GM06990 (cell line): Measurements from ENCODE around the gene PPP1R13B.

ENCODE experiments used
- DNase-seq: peaks from one replicate; pipeline ENCODE4 v3.0.0-alpha.2; 2011; ENCODE audit not compliant: insufficient read length; ENCODE audit errors: extremely low read depth
- H3K27me3 ChIP-seq: replicated peaks from 2 replicates; pipeline ENCODE4 v1.6.0; 2011; ENCODE audit warnings: low read length; ENCODE audit not compliant: control insufficient read depth, insufficient read depth
- H3K36me3 ChIP-seq: 2 replicates; pipeline ENCODE4 v1.5.1; 2011; ENCODE audit warnings: low read length; ENCODE audit not compliant: control insufficient read depth, insufficient read depth
- H3K4me3 ChIP-seq: replicated peaks from 2 replicates; pipeline ENCODE4 v1.5.1; 2011; ENCODE audit warnings: low read depth, mild to moderate bottlenecking, control low read depth, low read length
- CTCF ChIP-seq: IDR thresholded peaks from 2 replicates; pipeline ENCODE4 v1.5.1; 2011; ENCODE audit warnings: low read length, control low read depth, mild to moderate bottlenecking, inconsistent platforms; ENCODE audit not compliant: insufficient read depth, poor library complexity, severe bottlenecking

Gene PPP1R13B

GRCh38 chr14:103741876-103742275 is 105.5 kb downstream of the PPP1R13B start:
- peaks cover 7% of the 10 kb centered on the region for H3K36me3 ChIP-seq
- DNase-seq, result no peak
- no peak overlapping the region for H3K4me3 ChIP-seq
- H3K27me3 ChIP-seq, result no peaks in the 10 kb centered on the region
- TF ChIP-seq CTCF, result no peak

GRCh38 chr14:103740991-103741689 is 106.2 kb downstream of the PPP1R13B start:
- Histone ChIP-seq H3K4me3 (no peak overlapping the region), H3K36me3 (peaks cover 7% of the 10 kb centered on the region), H3K27me3 (no peaks in the 10 kb centered on the region)
- TF ChIP-seq CTCF, result no peak
- no peak for DNase-seq

- no peak for DNase-seq
- no peak for TF ChIP-seq CTCF
Observed at GRCh38 chr14:103739793-103740501, 107.4 kb downstream of the PPP1R13B start.

GRCh38 chr14:103739466-103739792 is 107.9 kb downstream of the PPP1R13B start:
- H3K36me3 ChIP-seq, result peaks cover 10% of the 10 kb centered on the region
- TF ChIP-seq CTCF, result no peak
- no peak overlapping the region for H3K4me3 ChIP-seq
- no peak for DNase-seq
- H3K27me3 ChIP-seq, result no peaks in the 10 kb centered on the region

More at GRCh38 chr14:103739793-103740501, 107.4 kb downstream of the PPP1R13B start:
- H3K27me3 ChIP-seq, result no peaks in the 10 kb centered on the region
- H3K36me3 ChIP-seq, result peaks cover 8% of the 10 kb centered on the region
- H3K4me3 ChIP-seq, result no peak overlapping the region

- Histone ChIP-seq H3K4me3 (no peak overlapping the region), H3K36me3 (peaks cover 11% of the 10 kb centered on the region), H3K27me3 (no peaks in the 10 kb centered on the region)
- TF ChIP-seq CTCF, result no peak
- DNase-seq, result no peak
Observed at GRCh38 chr14:103738701-103739451, 108.5 kb downstream of the PPP1R13B start.
